ENCODE data around the gene MAN2C1.
"Not testable (repeated sequence)": the region's sequence is repeated elsewhere in the genome, so short reads cannot be mapped to it uniquely, and the experiment has no call there.

Gene MAN2C1

GRCh38 chr15:75346796-75347221, 21.6 kb downstream of the MAN2C1 start, which contains the start of gene NEIL1:
Gene NEIL1, plus strand, starts transcription at chr15:75347039. Its CDS starts 1,867 bp downstream, at chr15:75348906.
- DNase-seq (ENCODE audit: low read depth in 2 of 2): no peak

GRCh38 chr15:75343953-75344352, 24.5 kb downstream of the MAN2C1 start:
- DNase-seq (ENCODE audit: low read depth in 2 of 2): not testable (repeated sequence)

GRCh38 chr15:75342221-75342620, 26.2 kb downstream of the MAN2C1 start:
- no peak for DNase-seq (ENCODE audit: low read depth in 2 of 2)

GRCh38 chr15:75339531-75340240, 28.7 kb downstream of the MAN2C1 start:
- DNase-seq (ENCODE audit: low read depth in 2 of 2): no peak

GRCh38 chr15:75338661-75339240, 29.7 kb downstream of the MAN2C1 start:
- DNase-seq (ENCODE audit: low read depth in 2 of 2): no peak

- peak; percentile 31 to 46 for DNase-seq (ENCODE audit: low read depth in 2 of 2)
Measured at GRCh38 chr15:75335705-75336355, 32.6 kb downstream of the MAN2C1 start, which contains the start of gene COMMD4. Gene COMMD4, plus strand, starts transcription at chr15:75336063. Its CDS starts 27 bp downstream, at chr15:75336090.

- DNase-seq (ENCODE audit: low read depth in 2 of 2): no peak
Measured at GRCh38 chr15:75335313-75335704, 33.1 kb downstream of the MAN2C1 start.

- not testable (repeated sequence) for DNase-seq (ENCODE audit: low read depth in 2 of 2)
Measured at GRCh38 chr15:75333654-75334419, 34.6 kb downstream of the MAN2C1 start.

GRCh38 chr15:75332093-75332492, 36.3 kb downstream of the MAN2C1 start:
- not testable (repeated sequence) for DNase-seq (ENCODE audit: low read depth in 2 of 2)

- no peak for DNase-seq (ENCODE audit: low read depth in 2 of 2)
Measured at GRCh38 chr15:75329571-75329970, 38.8 kb downstream of the MAN2C1 start.

GRCh38 chr15:75328493-75329314, 39.7 kb downstream of the MAN2C1 start:
- DNase-seq (ENCODE audit: low read depth in 2 of 2): no peak

GRCh38 chr15:75327491-75327890, 40.9 kb downstream of the MAN2C1 start:
- no peak for DNase-seq (ENCODE audit: low read depth in 2 of 2)

GRCh38 chr15:75327005-75327404, 41.4 kb downstream of the MAN2C1 start:
- DNase-seq (ENCODE audit: low read depth in 2 of 2): no peak

GRCh38 chr15:75325922-75326321, 42.5 kb downstream of the MAN2C1 start:
- DNase-seq (ENCODE audit: low read depth in 2 of 2): no peak

GRCh38 chr15:75321711-75322110, 46.7 kb downstream of the MAN2C1 start:
- DNase-seq (ENCODE audit: low read depth in 2 of 2): no peak

GRCh38 chr15:75319231-75319897, 49.0 kb downstream of the MAN2C1 start:
- not testable (repeated sequence) for DNase-seq (ENCODE audit: low read depth in 2 of 2)

GRCh38 chr15:75314552-75315290, 53.7 kb downstream of the MAN2C1 start:
- no peak for DNase-seq (ENCODE audit: low read depth in 2 of 2)

GRCh38 chr15:75313116-75313845, 55.1 kb downstream of the MAN2C1 start:
- DNase-seq (ENCODE audit: low read depth in 2 of 2): no peak

- DNase-seq (ENCODE audit: low read depth in 2 of 2): not testable (repeated sequence)
Measured at GRCh38 chr15:75312548-75312947, 55.9 kb downstream of the MAN2C1 start.
